Duodenal mucosa (tissue), 2 donors: ENCODE results near the gene ST6GAL2.

Experiments used
- H3K27ac ChIP-seq: one replicate; pipeline ENCODE4 v1.7.0; 2013; ENCODE audit warnings: low read depth, low read length
- H3K27me3 ChIP-seq, 2 donors: one replicate each; pipeline ENCODE4 v1.7.0; 2013; ENCODE audit warnings: low read length in 2 of 2, control low read depth in 1 of 2; ENCODE audit not compliant: insufficient read depth in 2 of 2, control insufficient read depth in 1 of 2
- H3K36me3 ChIP-seq, 2 donors: one replicate each; pipeline ENCODE4 v1.7.0; 2013; ENCODE audit warnings: low read length in 2 of 2, control low read depth in 1 of 2; ENCODE audit not compliant: insufficient read depth in 2 of 2, control insufficient read depth in 1 of 2
- H3K4me1 ChIP-seq, 2 donors: one replicate each; pipeline ENCODE4 v1.7.0; 2013; ENCODE audit warnings: low read length in 2 of 2, control low read depth in 1 of 2; ENCODE audit not compliant: insufficient read depth in 2 of 2, control insufficient read depth in 1 of 2
- H3K4me3 ChIP-seq, 2 donors: one replicate each; pipeline ENCODE4 v1.7.0; 2013; ENCODE audit warnings: low read length in 2 of 2, low read depth in 1 of 2
- H3K9ac ChIP-seq, 2 donors: one replicate each; pipeline ENCODE4 v1.7.0; 2013; ENCODE audit warnings: low read length in 2 of 2, low read depth in 1 of 2
- H3K9me3 ChIP-seq, 2 donors: one replicate each; pipeline ENCODE4 v1.7.0; 2013; ENCODE audit warnings: low read length in 2 of 2, control low read depth in 1 of 2; ENCODE audit not compliant: control insufficient read depth in 1 of 2

ST6GAL2 gene

GRCh38 chr2:106798826-106799552, 87.0 kb downstream of the ST6GAL2 start:
- no peak overlapping the region for H3K9ac ChIP-seq
- H3K4me3 ChIP-seq, result no peak overlapping the region
- H3K27me3 ChIP-seq, result no peaks in the 10 kb centered on the region
- H3K36me3 ChIP-seq, result no peaks in the 10 kb centered on the region
- H3K9me3 ChIP-seq, result no peaks in the 10 kb centered on the region
- H3K4me1 ChIP-seq, result no peaks in the 10 kb centered on the region
- H3K27ac ChIP-seq, result no peak overlapping the region

- no peak overlapping the region for H3K9ac ChIP-seq
- no peak overlapping the region for H3K4me3 ChIP-seq
- no peaks in the 10 kb centered on the region for H3K27me3 ChIP-seq
- no peak overlapping the region for H3K27ac ChIP-seq
- no peaks in the 10 kb centered on the region for H3K9me3 ChIP-seq
- no peaks in the 10 kb centered on the region for H3K4me1 ChIP-seq
- H3K36me3 ChIP-seq, result no peaks in the 10 kb centered on the region
Observed at GRCh38 chr2:106797494-106797893, 88.5 kb downstream of the ST6GAL2 start.

- Histone ChIP-seq H3K27ac (no peak overlapping the region), H3K4me3 (no peak overlapping the region), H3K36me3 (no peaks in the 10 kb centered on the region), H3K4me1 (no peaks in the 10 kb centered on the region), H3K9ac (no peak overlapping the region), H3K9me3 (no peaks in the 10 kb centered on the region), H3K27me3 (no peaks in the 10 kb centered on the region)
Observed at GRCh38 chr2:106792671-106793070, 93.3 kb downstream of the ST6GAL2 start.

- Histone ChIP-seq H3K9me3 (no peaks in the 10 kb centered on the region), H3K36me3 (no peaks in the 10 kb centered on the region), H3K9ac (no peak overlapping the region), H3K4me3 (no peak overlapping the region), H3K27me3 (no peaks in the 10 kb centered on the region), H3K4me1 (no peaks in the 10 kb centered on the region), H3K27ac (no peak overlapping the region)
Observed at GRCh38 chr2:106789185-106789584, 96.8 kb downstream of the ST6GAL2 start.

- no peaks in the 10 kb centered on the region for H3K27me3 ChIP-seq
Observed at GRCh38 chr2:106782681-106783080, 103.3 kb downstream of the ST6GAL2 start.

GRCh38 chr2:106781196-106781595, 104.8 kb downstream of the ST6GAL2 start:
- Histone ChIP-seq H3K4me3 (no peak overlapping the region), H3K4me1 (no peaks in the 10 kb centered on the region), H3K27ac (no peak overlapping the region), H3K9ac (no peak overlapping the region), H3K36me3 (no peaks in the 10 kb centered on the region), H3K9me3 (no peaks in the 10 kb centered on the region), H3K27me3 (no peaks in the 10 kb centered on the region)

More at GRCh38 chr2:106782681-106783080, 103.3 kb downstream of the ST6GAL2 start:
- Histone ChIP-seq H3K4me1 (no peaks in the 10 kb centered on the region), H3K4me3 (no peak overlapping the region), H3K9me3 (no peaks in the 10 kb centered on the region), H3K36me3 (no peaks in the 10 kb centered on the region), H3K27ac (no peak overlapping the region), H3K9ac (no peak overlapping the region)

GRCh38 chr2:106771811-106772210, 114.2 kb downstream of the ST6GAL2 start:
- H3K4me1 ChIP-seq, result no peaks in the 10 kb centered on the region
- no peak overlapping the region for H3K4me3 ChIP-seq
- no peaks in the 10 kb centered on the region for H3K27me3 ChIP-seq
- H3K9me3 ChIP-seq, result no peaks in the 10 kb centered on the region
- H3K27ac ChIP-seq, result no peak overlapping the region
- no peak overlapping the region for H3K9ac ChIP-seq
- H3K36me3 ChIP-seq, result no peaks in the 10 kb centered on the region

GRCh38 chr2:106770986-106771385, 115.0 kb downstream of the ST6GAL2 start:
- Histone ChIP-seq H3K4me3 (no peak overlapping the region), H3K9me3 (no peaks in the 10 kb centered on the region), H3K36me3 (no peaks in the 10 kb centered on the region), H3K27ac (no peak overlapping the region), H3K4me1 (no peaks in the 10 kb centered on the region), H3K27me3 (no peaks in the 10 kb centered on the region), H3K9ac (no peak overlapping the region)

GRCh38 chr2:106764614-106765013, 121.4 kb downstream of the ST6GAL2 start:
- Histone ChIP-seq H3K9me3 (no peaks in the 10 kb centered on the region), H3K36me3 (no peaks in the 10 kb centered on the region), H3K27ac (no peak overlapping the region), H3K4me3 (no peak overlapping the region), H3K4me1 (no peaks in the 10 kb centered on the region), H3K9ac (no peak overlapping the region), H3K27me3 (no peaks in the 10 kb centered on the region)

- H3K9me3 ChIP-seq, result no peaks in the 10 kb centered on the region
- H3K9ac ChIP-seq, result no peak overlapping the region
- H3K4me3 ChIP-seq, result no peak overlapping the region
- no peaks in the 10 kb centered on the region for H3K27me3 ChIP-seq
- no peaks in the 10 kb centered on the region for H3K4me1 ChIP-seq
- H3K27ac ChIP-seq, result no peak overlapping the region
- no peaks in the 10 kb centered on the region for H3K36me3 ChIP-seq
Observed at GRCh38 chr2:106759966-106760365, 126.0 kb downstream of the ST6GAL2 start.
